Measurements from ENCODE around the gene SLC1A5. TPM values are rescaled to one million over a fixed set of nuclear protein-coding genes. Genes with fewer than 3 reads are reported as not detected.

The SLC1A5 gene
- total RNA-seq, 1 donor from 2014 or later = 128 TPM

- intact Hi-C loops (cut with micrococcal nuclease) = loop anchor here (1.0 kb wide), 2 partner anchors 10 to 23 kb away; partner anchors contain the start of gene PRKD2
These were observed 60.6 kb downstream of the SLC1A5 start for GRCh38 chr19:46727757-46728156.

GRCh38 chr19:46726971-46727501 lies 61.4 kb downstream of the SLC1A5 start:
- intact Hi-C loops (cut with micrococcal nuclease) = no loop called here

- intact Hi-C loops (cut with micrococcal nuclease) = no loop called here
These were observed 61.8 kb downstream of the SLC1A5 start for GRCh38 chr19:46726551-46726950.

- intact Hi-C loops (cut with micrococcal nuclease) = no loop called here
These were observed 62.5 kb downstream of the SLC1A5 start for GRCh38 chr19:46725859-46726393.

- intact Hi-C loops (cut with micrococcal nuclease) = no loop called here
These were observed 63.2 kb downstream of the SLC1A5 start for GRCh38 chr19:46725036-46725820.

Other genes with a start within 250 kb of the SLC1A5 start
- gene CALM3, start 187.3 kb downstream of the SLC1A5 start, total RNA-seq = 523 and 533 TPM in 2 replicates
- gene PTGIR, start 163.5 kb downstream of the SLC1A5 start, total RNA-seq = 26.9 and 29.1 TPM in 2 replicates
- 2.9 and 4.6 TPM in 2 replicates for gene GNG8, start 152.4 kb downstream of the SLC1A5 start, total RNA-seq
- gene DACT3, start 127.4 kb downstream of the SLC1A5 start, total RNA-seq = 0.34 and 0.55 TPM in 2 replicates
- gene PRKD2, start 71.5 kb downstream of the SLC1A5 start, total RNA-seq = 158 TPM in 2 replicates
- 19.5 and 20.6 TPM in 2 replicates for gene FKRP, start 42.5 kb downstream of the SLC1A5 start, total RNA-seq
- 87.1 and 88.5 TPM in 2 replicates for gene STRN4, start 42.1 kb downstream of the SLC1A5 start, total RNA-seq
- 114 and 120 TPM in 2 replicates for gene AP2S1, start 62.3 kb upstream of the SLC1A5 start, total RNA-seq
- 28.2 and 29.9 TPM in 2 replicates for gene ARHGAP35, start 72.4 kb upstream of the SLC1A5 start, total RNA-seq
- gene NPAS1, start 231.2 kb upstream of the SLC1A5 start, total RNA-seq = 0.23 TPM in 1 of 2 replicates, not detected in the other

All from T-helper 2 cell treated with Interferon-gamma antibody and Interleukin-4, amounts not matched to agents 100 ng/mL and 5 ng/mL, for 36 hours (primary cell).